Lower leg skin (tissue), 3 donors: Measurements from ENCODE around the gene NUP214.

Experiments used
- CTCF ChIP-seq, 3 donors: fragments of 450-650 bp; IDR thresholded peaks; one replicate each; pipeline ENCODE4 v1.5.1; 2016; ENCODE audit warnings: antibody characterized with exemption in 3 of 3, mild to moderate bottlenecking in 3 of 3, moderate library complexity in 2 of 3
- POLR2A ChIP-seq, 2 donors: fragments of 450-650 bp; IDR thresholded peaks; one replicate each; pipeline ENCODE4 v1.6.1; 2016 to 2017; ENCODE audit warnings: antibody characterized with exemption in 2 of 2, mild to moderate bottlenecking in 1 of 2, moderate library complexity in 1 of 2

GRCh38 chr9:131103024-131103423, 22.4 kb upstream of the NUP214 start:
- TF ChIP-seq CTCF (IDR thresholded peaks at IDR 0.05) (no peak), POLR2A (IDR thresholded peaks at IDR 0.05) (no peak)
